Esophagus squamous epithelium (tissue), 4 donors: Measurements from ENCODE around the gene PDE10A.

Source experiments
- POLR2A ChIP-seq, 4 donors: fragments of 450-650 bp; IDR thresholded peaks; one replicate each; pipeline ENCODE4 v1.6.1; 2017; ENCODE audit warnings: antibody characterized with exemption in 4 of 4, mild to moderate bottlenecking in 4 of 4, moderate library complexity in 3 of 4
- TF ChIP-seq, protein P1 (sequence below), 6 experiments: fragments of 450-650 bp in 4 of 6; fragments of 200-600 bp in 2 of 6; sonication (generic) in 2 of 6; IDR thresholded peaks; one replicate each; pipeline ENCODE4 v1.5.1; 2016 to 2019; ENCODE audit warnings: antibody characterized with exemption in 6 of 6, mild to moderate bottlenecking in 4 of 6, moderate library complexity in 4 of 6

DNA sequence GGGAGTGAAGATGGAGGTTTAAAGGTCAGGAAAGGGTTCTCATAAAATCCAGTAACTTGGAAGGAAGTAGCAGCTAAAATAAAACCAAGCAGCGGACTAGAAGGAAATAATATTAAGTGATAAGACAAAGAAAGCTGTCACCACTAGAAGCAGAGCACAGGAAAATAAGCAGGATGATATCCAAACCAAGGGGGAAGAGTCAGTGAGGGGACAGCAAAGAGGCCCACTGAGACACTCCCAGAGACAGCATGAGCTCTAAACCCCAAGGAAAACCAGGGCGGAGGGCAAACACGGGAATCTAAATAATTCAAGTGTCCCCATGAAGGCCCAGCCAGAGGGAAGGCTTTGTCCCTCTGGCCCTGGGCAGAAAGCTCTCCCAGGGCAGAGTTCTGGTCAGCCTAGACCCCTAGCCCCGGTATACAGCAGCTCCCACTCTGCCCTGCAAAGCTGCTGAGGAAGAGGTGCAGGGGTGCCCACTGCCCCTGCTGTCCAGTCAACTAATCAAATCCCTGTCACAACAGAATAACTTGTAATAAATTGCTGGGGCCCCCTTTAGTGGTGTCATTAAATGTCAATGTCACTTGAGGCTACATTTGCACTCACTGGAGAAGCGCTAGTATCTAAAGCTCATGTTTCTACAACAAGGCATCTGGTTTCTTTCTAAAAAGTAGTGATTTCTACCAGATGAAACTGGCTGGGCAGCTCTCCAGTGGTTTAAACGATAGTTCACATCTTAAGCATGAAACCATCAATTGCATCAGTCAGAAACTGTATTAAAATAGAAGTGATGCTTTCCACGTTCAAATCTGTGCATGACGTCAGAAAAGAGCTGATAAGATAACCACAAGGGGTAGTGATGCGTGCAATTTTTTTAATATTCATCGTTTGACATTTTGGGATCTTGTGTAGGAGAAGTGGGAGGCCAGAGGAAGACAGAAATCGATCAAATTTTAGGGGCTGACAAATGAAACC is 13.6 kb downstream of the PDE10A start:
- TF ChIP-seq, protein P1, sequence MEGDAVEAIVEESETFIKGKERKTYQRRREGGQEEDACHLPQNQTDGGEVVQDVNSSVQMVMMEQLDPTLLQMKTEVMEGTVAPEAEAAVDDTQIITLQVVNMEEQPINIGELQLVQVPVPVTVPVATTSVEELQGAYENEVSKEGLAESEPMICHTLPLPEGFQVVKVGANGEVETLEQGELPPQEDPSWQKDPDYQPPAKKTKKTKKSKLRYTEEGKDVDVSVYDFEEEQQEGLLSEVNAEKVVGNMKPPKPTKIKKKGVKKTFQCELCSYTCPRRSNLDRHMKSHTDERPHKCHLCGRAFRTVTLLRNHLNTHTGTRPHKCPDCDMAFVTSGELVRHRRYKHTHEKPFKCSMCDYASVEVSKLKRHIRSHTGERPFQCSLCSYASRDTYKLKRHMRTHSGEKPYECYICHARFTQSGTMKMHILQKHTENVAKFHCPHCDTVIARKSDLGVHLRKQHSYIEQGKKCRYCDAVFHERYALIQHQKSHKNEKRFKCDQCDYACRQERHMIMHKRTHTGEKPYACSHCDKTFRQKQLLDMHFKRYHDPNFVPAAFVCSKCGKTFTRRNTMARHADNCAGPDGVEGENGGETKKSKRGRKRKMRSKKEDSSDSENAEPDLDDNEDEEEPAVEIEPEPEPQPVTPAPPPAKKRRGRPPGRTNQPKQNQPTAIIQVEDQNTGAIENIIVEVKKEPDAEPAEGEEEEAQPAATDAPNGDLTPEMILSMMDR (IDR thresholded peaks at IDR 0.05): no peak
- no peak for TF ChIP-seq POLR2A (IDR thresholded peaks at IDR 0.05)
